Measurements from ENCODE around the gene ZFYVE16.

The ZFYVE16 gene

DNA sequence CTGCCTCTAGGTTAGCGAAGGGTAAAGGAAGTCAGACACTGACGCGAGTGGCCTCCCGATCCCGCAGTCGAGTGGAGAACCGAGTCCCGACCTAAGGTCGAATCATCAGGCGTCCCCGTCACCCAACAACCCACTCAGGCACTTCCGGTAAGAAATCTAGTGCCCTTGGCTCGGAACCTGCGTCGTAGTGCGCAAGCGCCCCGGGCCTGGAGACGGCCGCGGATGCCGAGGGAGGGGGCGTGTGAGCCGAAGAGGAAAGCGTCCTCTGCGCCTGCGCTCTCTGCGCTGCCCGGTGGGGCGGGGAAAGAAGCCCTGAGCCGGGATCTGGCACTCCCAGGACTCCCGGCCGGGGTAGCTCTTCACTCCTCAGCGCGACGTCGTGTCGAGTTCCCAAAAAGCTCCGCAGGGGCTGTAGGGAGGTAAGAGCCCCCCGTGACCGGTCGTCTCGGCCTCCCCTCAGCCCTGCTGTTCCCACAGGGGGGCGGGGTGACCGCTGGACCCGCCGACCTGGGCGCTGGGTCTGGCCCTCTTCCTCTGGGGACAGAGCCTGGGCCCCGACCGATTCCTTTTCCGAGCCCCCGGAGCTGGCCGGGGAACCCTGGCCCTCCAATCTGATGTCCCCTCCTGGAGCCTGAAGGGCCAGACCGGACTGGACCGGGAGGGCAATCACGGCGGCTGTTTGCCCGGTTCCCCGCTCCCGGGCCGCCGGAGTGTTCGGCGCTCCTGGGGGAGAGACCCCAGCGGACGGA lies at the start of gene ZFYVE16:
Gene ZFYVE16 (plus strand): TSS at position 330 of the 749 bp plus-strand sequence. CDS start 26,084 bp downstream, outside the sequence.
- TF ChIP-seq, protein P1, sequence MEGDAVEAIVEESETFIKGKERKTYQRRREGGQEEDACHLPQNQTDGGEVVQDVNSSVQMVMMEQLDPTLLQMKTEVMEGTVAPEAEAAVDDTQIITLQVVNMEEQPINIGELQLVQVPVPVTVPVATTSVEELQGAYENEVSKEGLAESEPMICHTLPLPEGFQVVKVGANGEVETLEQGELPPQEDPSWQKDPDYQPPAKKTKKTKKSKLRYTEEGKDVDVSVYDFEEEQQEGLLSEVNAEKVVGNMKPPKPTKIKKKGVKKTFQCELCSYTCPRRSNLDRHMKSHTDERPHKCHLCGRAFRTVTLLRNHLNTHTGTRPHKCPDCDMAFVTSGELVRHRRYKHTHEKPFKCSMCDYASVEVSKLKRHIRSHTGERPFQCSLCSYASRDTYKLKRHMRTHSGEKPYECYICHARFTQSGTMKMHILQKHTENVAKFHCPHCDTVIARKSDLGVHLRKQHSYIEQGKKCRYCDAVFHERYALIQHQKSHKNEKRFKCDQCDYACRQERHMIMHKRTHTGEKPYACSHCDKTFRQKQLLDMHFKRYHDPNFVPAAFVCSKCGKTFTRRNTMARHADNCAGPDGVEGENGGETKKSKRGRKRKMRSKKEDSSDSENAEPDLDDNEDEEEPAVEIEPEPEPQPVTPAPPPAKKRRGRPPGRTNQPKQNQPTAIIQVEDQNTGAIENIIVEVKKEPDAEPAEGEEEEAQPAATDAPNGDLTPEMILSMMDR (IDR thresholded peaks at IDR 0.05; ENCODE audit: low read depth, low read length), result no peak
- in situ Hi-C loops (cut with HindIII; ENCODE audit: low sequenced_read_pairs), result no loop called here
- peak; percentile 97 for DNase-seq (ENCODE audit: low read depth, low spot score)
- peak within 1 kb of the TSS; percentile 89 for H3K4me3 ChIP-seq (ENCODE audit: low read depth, low read length)

DNA sequence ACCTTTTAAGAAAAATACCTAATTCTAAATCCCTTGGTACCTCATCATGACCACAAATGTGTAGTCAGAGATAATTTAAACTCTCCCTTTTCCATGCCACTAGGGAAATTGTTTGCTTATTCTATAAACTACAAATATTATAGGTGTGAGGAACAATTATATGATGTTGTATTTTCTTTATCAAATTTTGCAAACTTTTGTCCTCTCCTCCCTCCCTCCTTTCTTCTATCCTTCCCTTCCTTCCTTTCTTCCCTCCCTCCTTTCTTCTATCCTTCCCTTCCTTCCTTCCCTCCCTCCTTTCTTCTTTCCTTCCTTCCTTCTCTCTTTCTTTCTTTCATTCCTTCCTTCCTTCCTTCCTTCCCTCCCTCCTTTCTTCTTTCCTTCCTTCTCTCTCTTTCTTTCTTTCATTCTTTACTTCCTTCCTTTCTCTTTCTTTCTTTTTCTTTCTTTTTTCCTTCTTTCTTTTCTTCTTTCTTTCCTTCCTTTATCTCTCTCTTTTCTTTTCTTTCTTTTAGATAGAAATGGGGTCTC lies 46.9 kb upstream of the ZFYVE16 start:
- DNase-seq (ENCODE audit: low read depth, low spot score), result no peak
- TF ChIP-seq, protein P1 (IDR thresholded peaks at IDR 0.05; ENCODE audit: low read depth, low read length), result no peak
- in situ Hi-C loops (cut with HindIII; ENCODE audit: low sequenced_read_pairs), result no loop called here
- H3K4me3 ChIP-seq (ENCODE audit: low read depth, low read length), result no peak overlapping the region

DNA sequence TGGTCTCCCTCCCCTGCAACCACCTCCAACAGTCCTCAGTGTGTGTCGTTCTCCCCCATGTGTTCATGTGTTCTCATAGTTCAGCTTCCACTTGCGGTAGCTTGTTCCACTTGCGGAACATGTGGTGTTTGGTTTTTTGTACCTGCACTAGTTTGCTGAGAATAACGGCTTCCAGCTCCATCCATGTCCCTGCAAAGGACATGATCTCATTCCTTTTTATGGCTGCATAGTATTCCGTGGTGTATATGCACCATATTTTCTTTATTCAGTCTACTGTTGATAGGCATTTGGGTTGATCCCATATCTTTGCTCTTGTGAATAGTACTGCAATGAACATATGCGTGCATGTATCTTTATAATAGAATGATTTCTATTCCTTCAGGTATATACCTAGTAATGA lies 43.0 kb upstream of the ZFYVE16 start:
- H3K4me3 ChIP-seq (ENCODE audit: low read depth, low read length), result no peak overlapping the region
- DNase-seq (ENCODE audit: low read depth, low spot score), result no peak
- TF ChIP-seq, protein P1 (IDR thresholded peaks at IDR 0.05; ENCODE audit: low read depth, low read length), result no peak
- in situ Hi-C loops (cut with HindIII; ENCODE audit: low sequenced_read_pairs), result no loop called here

DNA sequence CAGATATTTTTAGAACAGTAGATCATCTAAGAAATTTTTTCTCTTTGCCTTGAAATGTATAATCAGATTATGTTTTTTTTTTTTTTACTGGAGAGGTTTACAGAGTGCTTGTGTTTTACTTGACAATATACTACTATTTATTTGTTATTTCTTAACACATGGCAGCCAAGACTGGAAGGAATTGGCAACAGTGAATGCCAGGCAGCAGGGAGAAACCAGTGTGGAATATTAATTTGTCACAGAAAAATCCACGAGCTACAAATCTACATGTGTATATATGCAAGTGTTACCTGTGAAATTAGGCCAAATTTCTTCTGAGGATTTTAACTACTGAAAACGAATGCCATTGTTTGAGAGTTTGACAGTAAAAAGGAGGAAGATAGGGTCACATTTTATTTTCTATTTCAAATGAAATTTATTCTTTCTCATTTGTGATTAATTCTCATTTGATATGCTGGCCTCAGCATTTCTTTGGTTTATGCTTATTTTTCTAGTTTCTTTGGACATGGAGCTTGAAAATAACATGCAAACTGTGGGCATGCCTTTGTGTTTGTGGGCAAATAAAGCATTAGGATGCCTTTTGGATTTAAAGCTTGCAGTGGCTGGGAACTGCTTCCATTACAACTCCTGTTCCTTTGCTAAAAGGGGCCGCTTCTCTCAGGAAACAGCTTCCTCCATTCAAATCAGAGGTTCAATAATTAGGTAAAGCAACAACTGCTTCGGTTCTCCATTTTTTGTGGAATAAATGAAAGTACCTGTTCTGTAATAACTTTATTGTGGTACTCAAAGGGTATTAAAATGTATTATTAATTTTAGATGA lies 39.0 kb upstream of the ZFYVE16 start:
- no peak overlapping the region for H3K4me3 ChIP-seq (ENCODE audit: low read depth, low read length)
- DNase-seq (ENCODE audit: low read depth, low spot score), result no peak
- TF ChIP-seq, protein P1 (IDR thresholded peaks at IDR 0.05; ENCODE audit: low read depth, low read length), result no peak
- in situ Hi-C loops (cut with HindIII; ENCODE audit: low sequenced_read_pairs), result no loop called here

- no peak overlapping the region for H3K4me3 ChIP-seq (ENCODE audit: low read depth, low read length)
- in situ Hi-C loops (cut with HindIII; ENCODE audit: low sequenced_read_pairs), result no loop called here
- DNase-seq (ENCODE audit: low read depth, low spot score), result no peak
- TF ChIP-seq, protein P1 (IDR thresholded peaks at IDR 0.05; ENCODE audit: low read depth, low read length), result no peak
Observed at GRCh38 chr5:80369521-80369920, 38.3 kb upstream of the ZFYVE16 start.

DNA sequence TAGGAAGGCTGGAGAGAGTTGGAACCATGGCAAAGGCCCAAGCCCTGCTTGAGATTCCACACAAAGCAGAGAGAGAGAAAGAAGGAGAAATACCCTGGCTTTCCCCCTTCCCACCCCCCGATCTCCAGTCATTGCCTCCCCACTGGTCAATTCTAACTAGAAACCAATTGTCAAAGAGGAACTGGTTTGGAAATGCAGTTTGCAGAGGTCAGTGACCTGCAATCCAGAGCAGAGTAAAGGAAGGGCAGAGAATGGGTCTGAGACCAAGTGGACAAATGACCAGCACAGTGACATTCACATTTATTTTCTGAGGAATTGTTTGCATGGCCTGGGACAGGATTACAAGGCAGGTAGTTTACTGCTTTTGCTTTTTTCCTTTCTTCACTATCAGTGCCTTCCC lies 37.5 kb upstream of the ZFYVE16 start:
- TF ChIP-seq, protein P1 (IDR thresholded peaks at IDR 0.05; ENCODE audit: low read depth, low read length), result no peak
- no peak for DNase-seq (ENCODE audit: low read depth, low spot score)
- H3K4me3 ChIP-seq (ENCODE audit: low read depth, low read length), result no peak overlapping the region
- in situ Hi-C loops (cut with HindIII; ENCODE audit: low sequenced_read_pairs), result no loop called here
